ENCODE data around the gene OGFR.

The OGFR gene

GRCh38 chr20:62762376-62762775 lies 42.3 kb upstream of the OGFR start:
- Histone ChIP-seq H3K27me3 (ENCODE audit: control insufficient read depth in 5 of 5, insufficient read depth in 4 of 5, low read length in 5 of 5) (peaks cover 20 to 45% (median 39%) of the 10 kb centered on the region in 5 donors), H3K4me3 (ENCODE audit: low read depth in 1 of 5, low read length in 5 of 5) (no peak overlapping the region), H3K9me3 (ENCODE audit: control insufficient read depth in 5 of 5, low read length in 5 of 5) (no peaks in the 10 kb centered on the region), H3K4me1 (ENCODE audit: control insufficient read depth in 5 of 5, insufficient read depth in 5 of 5, low read length in 5 of 5) (peaks cover 3 to 30% (median 29%) of the 10 kb centered on the region in 5 donors), H3K9ac (ENCODE audit: low read length in 5 of 5) (no peak overlapping the region), H3K36me3 (ENCODE audit: control insufficient read depth in 5 of 5, insufficient read depth in 5 of 5, low read length in 5 of 5) (no peaks in the 10 kb centered on the region), H3K27ac (ENCODE audit: low read depth, low read length) (no peak overlapping the region)

- Histone ChIP-seq H3K27ac (ENCODE audit: low read depth, low read length) (no peak overlapping the region), H3K36me3 (ENCODE audit: control insufficient read depth in 5 of 5, insufficient read depth in 5 of 5, low read length in 5 of 5) (no peaks in the 10 kb centered on the region), H3K4me3 (ENCODE audit: low read depth in 1 of 5, low read length in 5 of 5) (no peak overlapping the region), H3K9me3 (ENCODE audit: control insufficient read depth in 5 of 5, low read length in 5 of 5) (no peaks in the 10 kb centered on the region), H3K4me1 (ENCODE audit: control insufficient read depth in 5 of 5, insufficient read depth in 5 of 5, low read length in 5 of 5) (peaks cover 3 to 25% (median 24%) of the 10 kb centered on the region in 5 donors), H3K27me3 (ENCODE audit: control insufficient read depth in 5 of 5, insufficient read depth in 4 of 5, low read length in 5 of 5) (peaks cover 20 to 47% (median 39%) of the 10 kb centered on the region in 5 donors), H3K9ac (ENCODE audit: low read length in 5 of 5) (no peak overlapping the region)
These were observed 41.8 kb upstream of the OGFR start for GRCh38 chr20:62762801-62763368.

GRCh38 chr20:62763404-62763803 lies 41.2 kb upstream of the OGFR start:
- Histone ChIP-seq H3K4me1 (ENCODE audit: control insufficient read depth in 5 of 5, insufficient read depth in 5 of 5, low read length in 5 of 5) (peaks cover 3 to 20% (median 18%) of the 10 kb centered on the region in 5 donors), H3K9me3 (ENCODE audit: control insufficient read depth in 5 of 5, low read length in 5 of 5) (no peaks in the 10 kb centered on the region), H3K27ac (ENCODE audit: low read depth, low read length) (no peak overlapping the region), H3K27me3 (ENCODE audit: control insufficient read depth in 5 of 5, insufficient read depth in 4 of 5, low read length in 5 of 5) (peaks cover 20 to 51% (median 39%) of the 10 kb centered on the region in 5 donors), H3K9ac (ENCODE audit: low read length in 5 of 5) (no peak overlapping the region), H3K36me3 (ENCODE audit: control insufficient read depth in 5 of 5, insufficient read depth in 5 of 5, low read length in 5 of 5) (no peaks in the 10 kb centered on the region), H3K4me3 (ENCODE audit: low read depth in 1 of 5, low read length in 5 of 5) (no peak overlapping the region)

GRCh38 chr20:62764156-62764935 lies 40.3 kb upstream of the OGFR start:
- H3K27me3 ChIP-seq (ENCODE audit: control insufficient read depth in 5 of 5, insufficient read depth in 4 of 5, low read length in 5 of 5), result peaks cover 20 to 49% (median 42%) of the 10 kb centered on the region in 5 donors

GRCh38 chr20:62765021-62765420 lies 39.6 kb upstream of the OGFR start:
- peaks cover 20 to 49% (median 38%) of the 10 kb centered on the region in 5 donors for H3K27me3 ChIP-seq (ENCODE audit: control insufficient read depth in 5 of 5, insufficient read depth in 4 of 5, low read length in 5 of 5)
- H3K9ac ChIP-seq (ENCODE audit: low read length in 5 of 5), result no peak overlapping the region
- H3K4me1 ChIP-seq (ENCODE audit: control insufficient read depth in 5 of 5, insufficient read depth in 5 of 5, low read length in 5 of 5), result peaks cover 3 to 15% (median 14%) of the 10 kb centered on the region in 5 donors
- H3K4me3 ChIP-seq (ENCODE audit: low read depth in 1 of 5, low read length in 5 of 5), result no peak overlapping the region
- H3K27ac ChIP-seq (ENCODE audit: low read depth, low read length), result no peak overlapping the region
- no peaks in the 10 kb centered on the region for H3K9me3 ChIP-seq (ENCODE audit: control insufficient read depth in 5 of 5, low read length in 5 of 5)
- no peaks in the 10 kb centered on the region for H3K36me3 ChIP-seq (ENCODE audit: control insufficient read depth in 5 of 5, insufficient read depth in 5 of 5, low read length in 5 of 5)

More at GRCh38 chr20:62764156-62764935, 40.3 kb upstream of the OGFR start:
- no peaks in the 10 kb centered on the region for H3K9me3 ChIP-seq (ENCODE audit: control insufficient read depth in 5 of 5, low read length in 5 of 5)
- H3K36me3 ChIP-seq (ENCODE audit: control insufficient read depth in 5 of 5, insufficient read depth in 5 of 5, low read length in 5 of 5), result no peaks in the 10 kb centered on the region
- no peak overlapping the region for H3K27ac ChIP-seq (ENCODE audit: low read depth, low read length)
- no peak overlapping the region for H3K4me3 ChIP-seq (ENCODE audit: low read depth in 1 of 5, low read length in 5 of 5)
- H3K9ac ChIP-seq (ENCODE audit: low read length in 5 of 5), result no peak overlapping the region
- H3K4me1 ChIP-seq (ENCODE audit: control insufficient read depth in 5 of 5, insufficient read depth in 5 of 5, low read length in 5 of 5), result peaks cover 3 to 15% (median 14%) of the 10 kb centered on the region in 5 donors

- Histone ChIP-seq H3K27ac (ENCODE audit: low read depth, low read length) (no peak overlapping the region), H3K4me1 (ENCODE audit: control insufficient read depth in 5 of 5, insufficient read depth in 5 of 5, low read length in 5 of 5) (peaks cover 3 to 13% (median 12%) of the 10 kb centered on the region in 5 donors), H3K27me3 (ENCODE audit: control insufficient read depth in 5 of 5, insufficient read depth in 4 of 5, low read length in 5 of 5) (peaks cover 20 to 49% (median 37%) of the 10 kb centered on the region in 5 donors), H3K9ac (ENCODE audit: low read length in 5 of 5) (no peak overlapping the region), H3K4me3 (ENCODE audit: low read depth in 1 of 5, low read length in 5 of 5) (no peak overlapping the region), H3K9me3 (ENCODE audit: control insufficient read depth in 5 of 5, low read length in 5 of 5) (no peaks in the 10 kb centered on the region), H3K36me3 (ENCODE audit: control insufficient read depth in 5 of 5, insufficient read depth in 5 of 5, low read length in 5 of 5) (no peaks in the 10 kb centered on the region)
These were observed 39.1 kb upstream of the OGFR start for GRCh38 chr20:62765432-62766070.

- H3K4me1 ChIP-seq (ENCODE audit: control insufficient read depth in 5 of 5, insufficient read depth in 5 of 5, low read length in 5 of 5), result peaks cover 3 to 8% (median 7%) of the 10 kb centered on the region in 5 donors
- H3K9me3 ChIP-seq (ENCODE audit: control insufficient read depth in 5 of 5, low read length in 5 of 5), result no peaks in the 10 kb centered on the region
- H3K27me3 ChIP-seq (ENCODE audit: control insufficient read depth in 5 of 5, insufficient read depth in 4 of 5, low read length in 5 of 5), result peaks cover 20 to 44% (median 37%) of the 10 kb centered on the region in 5 donors
- no peak overlapping the region for H3K9ac ChIP-seq (ENCODE audit: low read length in 5 of 5)
- H3K4me3 ChIP-seq (ENCODE audit: low read depth in 1 of 5, low read length in 5 of 5), result no peak overlapping the region
- no peak overlapping the region for H3K27ac ChIP-seq (ENCODE audit: low read depth, low read length)
- H3K36me3 ChIP-seq (ENCODE audit: control insufficient read depth in 5 of 5, insufficient read depth in 5 of 5, low read length in 5 of 5), result no peaks in the 10 kb centered on the region
These were observed 38.6 kb upstream of the OGFR start for GRCh38 chr20:62766071-62766450.

- no peaks in the 10 kb centered on the region for H3K9me3 ChIP-seq (ENCODE audit: control insufficient read depth in 5 of 5, low read length in 5 of 5)
- H3K9ac ChIP-seq (ENCODE audit: low read length in 5 of 5), result no peak overlapping the region
- no peak overlapping the region for H3K4me3 ChIP-seq (ENCODE audit: low read depth in 1 of 5, low read length in 5 of 5)
- H3K36me3 ChIP-seq (ENCODE audit: control insufficient read depth in 5 of 5, insufficient read depth in 5 of 5, low read length in 5 of 5), result no peaks in the 10 kb centered on the region
- no peak overlapping the region for H3K27ac ChIP-seq (ENCODE audit: low read depth, low read length)
- H3K4me1 ChIP-seq (ENCODE audit: control insufficient read depth in 5 of 5, insufficient read depth in 5 of 5, low read length in 5 of 5), result peaks cover 0 to 2% (median under 1%) of the 10 kb centered on the region in 5 donors
- H3K27me3 ChIP-seq (ENCODE audit: control insufficient read depth in 5 of 5, insufficient read depth in 4 of 5, low read length in 5 of 5), result peaks cover 20 to 41% (median 37%) of the 10 kb centered on the region in 5 donors
These were observed 37.9 kb upstream of the OGFR start for GRCh38 chr20:62766716-62767115.

GRCh38 chr20:62768234-62768546 lies 36.4 kb upstream of the OGFR start:
- Histone ChIP-seq H3K27ac (ENCODE audit: low read depth, low read length) (no peak overlapping the region), H3K4me1 (ENCODE audit: control insufficient read depth in 5 of 5, insufficient read depth in 5 of 5, low read length in 5 of 5) (peaks cover 5 to 13% (median 10%) of the 10 kb centered on the region in 5 donors), H3K36me3 (ENCODE audit: control insufficient read depth in 5 of 5, insufficient read depth in 5 of 5, low read length in 5 of 5) (no peaks in the 10 kb centered on the region), H3K9ac (ENCODE audit: low read length in 5 of 5) (no peak overlapping the region), H3K4me3 (ENCODE audit: low read depth in 1 of 5, low read length in 5 of 5) (no peak overlapping the region), H3K27me3 (ENCODE audit: control insufficient read depth in 5 of 5, insufficient read depth in 4 of 5, low read length in 5 of 5) (peaks cover 20 to 42% (median 37%) of the 10 kb centered on the region in 5 donors), H3K9me3 (ENCODE audit: control insufficient read depth in 5 of 5, low read length in 5 of 5) (no peaks in the 10 kb centered on the region)

All from subcutaneous abdominal adipose tissue (tissue), 5 donors.